OCI-LY3 (cell line): Measurements from ENCODE around the gene POU2AF2.

ENCODE experiments used
- CTCF ChIP-seq: fragments of 200-600, 300-600 bp; sonication (generic); IDR thresholded peaks from 2 replicates; pipeline ENCODE4 v1.5.1; 2014; ENCODE audit warnings: antibody characterized with exemption, low read length, low read depth
- EZH2phosphoT487 ChIP-seq: fragments of 200-600 bp; shearing (Covaris generic); IDR thresholded peaks from 2 replicates; pipeline ENCODE4 v1.6.1; 2018; ENCODE audit warnings: antibody characterized with exemption, mixed run types, low read depth

- TF ChIP-seq CTCF (no peak), EZH2phosphoT487 (no peak)
These were observed 84.8 kb downstream of the POU2AF2 start for GRCh38 chr11:111330234-111330893.
